GM19240 (cell line): ENCODE results near the gene ZNF14.
"Not testable (repeated sequence)": the region's sequence is repeated elsewhere in the genome, so short reads cannot be mapped to it uniquely, and the experiment has no call there.

Source experiments
- DNase-seq: peaks from one replicate; pipeline ENCODE4 v3.0.0; 2011; ENCODE audit warnings: low spot score; ENCODE audit not compliant: insufficient read length

Gene ZNF14

DNA sequence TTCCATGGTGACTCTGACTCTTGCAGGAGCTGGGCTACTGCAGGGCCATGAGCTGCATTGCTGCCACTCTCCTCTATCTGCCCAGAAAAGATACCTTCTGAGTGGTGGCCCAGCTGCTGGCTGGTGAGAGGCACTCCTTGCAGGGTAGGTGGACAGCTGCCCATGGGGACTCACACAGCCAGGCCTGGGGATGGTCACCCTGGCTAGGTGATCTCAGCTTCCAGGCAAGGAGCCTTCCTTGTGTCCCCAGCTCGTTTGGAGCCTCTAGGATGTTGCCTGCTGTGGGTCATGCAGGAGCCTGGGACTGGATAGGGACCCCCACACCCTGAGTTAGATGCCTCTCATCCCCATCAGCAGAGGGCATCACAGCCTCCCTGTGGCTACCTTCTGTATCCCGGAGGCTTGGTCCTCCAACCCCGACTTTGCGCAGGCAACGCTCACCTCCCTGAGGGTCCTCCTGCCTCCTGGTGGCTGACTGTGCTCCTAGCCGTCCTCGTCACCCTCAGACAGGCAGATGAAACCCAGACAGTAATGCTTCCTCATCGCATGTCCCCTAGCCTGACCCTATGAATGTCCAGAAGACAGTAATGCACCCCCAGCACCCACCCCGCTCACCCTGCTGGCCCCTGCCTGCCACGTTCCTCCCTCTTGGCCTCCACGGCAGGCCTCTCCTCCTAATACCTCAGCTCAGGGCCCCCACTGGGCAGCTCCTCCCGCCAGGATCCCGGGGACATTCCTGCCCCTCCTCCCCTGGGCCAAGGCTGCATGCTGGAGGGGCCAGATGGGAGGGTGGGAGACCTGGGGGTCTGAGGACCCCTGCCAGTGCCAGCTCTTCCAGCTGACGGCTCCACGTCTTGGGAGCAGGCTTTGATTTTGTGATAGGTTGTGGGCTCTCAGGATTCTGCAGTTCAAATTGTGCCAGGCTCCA is 13.6 kb upstream of the ZNF14 start:
- no peak for DNase-seq

DNA sequence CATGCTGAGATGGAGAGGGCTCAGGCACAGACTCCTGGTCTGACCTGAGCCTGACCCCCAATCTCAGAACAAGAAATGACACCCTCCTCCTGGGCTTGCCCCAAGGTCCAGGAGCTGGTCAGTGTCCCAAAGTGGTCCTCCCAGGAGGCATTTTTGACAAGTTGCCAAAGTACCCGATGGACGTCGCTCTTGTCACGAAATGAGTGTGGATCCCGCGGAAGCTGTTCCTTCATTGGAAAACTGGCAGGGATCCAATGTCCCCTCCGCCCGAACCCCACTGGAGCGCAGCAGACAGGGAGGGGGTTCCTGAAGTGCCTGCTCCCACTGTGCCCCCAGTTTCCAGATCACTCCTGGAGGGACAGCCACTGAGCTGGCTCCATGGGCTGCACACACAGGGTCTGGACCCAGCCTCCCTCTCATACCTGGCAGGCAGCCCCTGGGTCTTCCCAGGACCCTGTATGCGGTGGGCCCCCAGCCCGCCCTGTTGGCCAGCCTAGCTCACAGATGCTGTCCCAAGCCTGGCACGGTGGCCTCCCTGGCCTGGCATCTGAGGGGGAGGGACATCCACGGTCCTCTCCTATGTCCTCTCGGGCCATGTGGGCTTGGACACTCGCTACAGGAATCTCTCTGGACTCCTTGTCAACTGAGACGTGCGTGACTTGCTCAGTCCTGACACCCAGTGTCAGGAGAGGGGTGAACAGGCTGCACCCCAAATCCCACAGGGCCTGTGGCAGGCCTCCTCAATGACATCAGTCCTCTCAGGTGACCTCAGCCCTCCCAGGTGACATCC is 12.8 kb upstream of the ZNF14 start:
- no peak for DNase-seq

DNA sequence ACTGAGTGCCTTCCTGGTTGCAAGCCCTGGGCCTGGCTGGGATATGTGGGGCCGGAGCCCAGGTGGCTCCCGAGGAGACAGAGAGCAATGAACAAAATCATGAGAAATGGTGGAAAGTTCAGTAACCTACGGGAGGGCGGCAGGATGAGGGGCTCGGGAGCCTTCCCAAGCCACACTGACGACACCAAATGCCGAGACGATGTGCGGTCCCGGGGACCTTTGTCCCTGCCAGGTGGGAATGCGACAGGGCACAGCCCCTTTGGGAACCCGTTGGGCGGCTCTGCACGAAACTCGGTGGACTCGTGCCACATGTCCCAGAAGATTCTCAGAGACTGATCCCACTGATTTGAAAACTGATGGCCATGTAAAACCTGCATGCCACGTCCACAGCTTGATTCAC is 11.7 kb upstream of the ZNF14 start:
- no peak for DNase-seq

DNA sequence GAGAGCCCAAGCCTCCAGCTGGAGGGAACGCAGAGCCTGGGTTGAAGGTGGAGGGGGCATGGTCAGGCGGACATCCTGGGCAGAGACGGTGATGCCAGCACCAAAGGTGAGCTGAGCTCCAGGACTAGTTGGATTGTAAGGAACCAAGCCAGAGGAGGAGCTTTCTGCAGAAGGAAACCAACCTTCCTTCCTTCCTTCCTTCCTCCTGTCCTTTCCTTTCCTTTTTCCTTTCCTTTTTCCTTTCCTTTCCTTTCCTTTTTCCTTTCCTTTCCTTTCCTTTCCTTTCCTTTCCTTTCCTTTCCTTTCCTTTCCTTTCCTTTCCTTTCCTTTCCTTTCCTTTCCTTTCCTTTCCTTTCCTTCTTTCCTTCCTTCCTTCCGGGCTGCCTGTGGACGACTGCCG is 11.0 kb upstream of the ZNF14 start:
- not testable (repeated sequence) for DNase-seq

DNA sequence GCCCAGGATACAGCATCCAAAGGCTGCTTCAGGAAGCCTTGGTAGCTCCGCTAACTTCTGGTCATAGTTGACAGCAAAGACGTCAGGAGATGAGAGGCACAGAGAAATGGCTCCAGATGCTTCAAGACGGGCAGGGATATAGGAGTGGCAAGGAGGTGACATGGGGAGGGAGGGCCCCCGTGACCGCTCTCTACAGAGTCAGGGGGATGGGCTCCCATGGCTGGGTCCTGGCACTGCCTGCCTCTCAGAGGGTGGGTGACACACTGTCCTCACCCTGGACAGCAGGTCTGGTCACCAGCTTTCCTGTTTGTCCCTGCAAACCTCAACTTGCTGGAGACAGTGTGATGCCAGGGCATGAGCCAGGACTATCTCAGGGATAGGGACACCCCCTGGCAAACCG is 10.3 kb upstream of the ZNF14 start:
- no peak for DNase-seq

DNA sequence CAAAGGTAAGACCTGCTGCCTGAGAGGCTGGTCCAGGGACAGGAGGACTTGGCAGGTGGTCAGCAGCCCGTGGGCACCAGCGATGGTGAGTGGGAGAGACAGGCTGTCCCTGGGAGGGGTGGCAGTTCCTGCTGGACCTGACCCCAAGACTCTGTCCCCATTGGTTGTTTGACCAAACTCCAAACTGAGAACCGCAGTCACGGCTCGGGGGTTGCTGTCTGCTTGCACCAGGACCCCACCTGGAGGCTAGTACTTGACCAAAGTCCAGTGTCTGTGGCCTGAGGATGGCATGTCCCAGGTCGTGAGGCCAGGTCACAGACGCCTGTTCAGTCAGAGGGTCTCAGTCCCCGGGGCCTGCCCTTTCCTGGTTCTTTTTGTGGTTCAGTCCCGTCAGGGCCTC is 9.9 kb upstream of the ZNF14 start:
- DNase-seq: no peak

DNA sequence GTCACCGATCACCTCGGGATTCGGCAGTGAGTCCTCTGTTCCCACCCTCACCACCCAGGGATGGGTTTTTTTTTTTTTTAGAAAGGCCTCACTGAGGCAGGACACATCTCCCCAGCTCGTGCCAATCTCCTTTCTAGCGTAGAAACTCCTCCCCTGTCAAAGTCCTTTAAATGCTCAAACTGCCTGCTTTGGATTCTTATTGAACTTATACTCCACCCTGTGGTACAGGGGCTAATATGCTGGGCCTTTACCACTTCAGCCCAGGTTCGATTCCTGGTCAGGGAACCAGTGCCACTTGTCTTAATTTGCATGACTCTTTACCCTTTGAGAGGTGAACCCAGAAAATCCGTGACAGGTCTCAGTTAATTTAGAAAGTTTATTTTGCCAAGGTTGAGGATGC is 8.3 kb upstream of the ZNF14 start:
- DNase-seq: no peak

DNA sequence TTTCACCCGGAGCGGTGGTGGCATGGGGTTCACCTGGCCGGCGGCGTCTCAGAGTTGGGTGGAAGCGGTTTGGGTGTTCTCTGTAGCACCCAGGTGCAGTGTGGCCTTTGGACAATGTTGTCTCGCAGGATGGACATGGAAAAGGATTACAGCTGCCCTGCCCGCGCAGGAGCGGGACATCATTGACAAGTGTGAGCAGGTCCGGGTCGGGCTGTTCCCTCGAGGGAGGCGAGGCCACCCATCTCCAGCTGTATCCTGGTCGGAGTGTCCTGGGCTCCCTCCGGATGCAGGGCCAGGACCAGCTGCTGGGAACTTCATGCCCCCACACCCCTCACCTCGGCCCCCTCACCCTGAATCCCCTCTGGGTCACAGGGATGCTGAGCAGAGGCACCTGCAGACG is 7.8 kb upstream of the ZNF14 start:
- no peak for DNase-seq

DNA sequence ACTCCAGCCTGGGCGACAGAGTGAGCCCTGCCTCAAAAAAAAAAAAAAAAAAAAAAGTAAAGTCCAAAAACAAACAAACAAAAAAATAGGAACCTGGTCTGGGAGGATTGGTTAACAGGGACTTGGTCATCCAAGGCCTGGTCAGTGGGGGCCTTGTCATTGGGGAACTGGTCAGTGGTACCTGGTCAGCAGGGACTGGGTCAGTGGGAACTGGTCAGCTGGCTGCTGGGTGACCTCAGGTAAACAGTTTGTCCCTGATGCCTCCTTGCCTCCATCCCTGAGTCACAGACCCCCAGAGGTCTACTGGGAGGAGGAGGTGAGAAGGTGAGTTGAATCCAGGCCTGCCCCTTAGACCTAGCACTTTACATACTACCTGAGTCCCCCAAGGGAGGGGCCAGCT is 5.7 kb upstream of the ZNF14 start:
- DNase-seq: no peak

DNA sequence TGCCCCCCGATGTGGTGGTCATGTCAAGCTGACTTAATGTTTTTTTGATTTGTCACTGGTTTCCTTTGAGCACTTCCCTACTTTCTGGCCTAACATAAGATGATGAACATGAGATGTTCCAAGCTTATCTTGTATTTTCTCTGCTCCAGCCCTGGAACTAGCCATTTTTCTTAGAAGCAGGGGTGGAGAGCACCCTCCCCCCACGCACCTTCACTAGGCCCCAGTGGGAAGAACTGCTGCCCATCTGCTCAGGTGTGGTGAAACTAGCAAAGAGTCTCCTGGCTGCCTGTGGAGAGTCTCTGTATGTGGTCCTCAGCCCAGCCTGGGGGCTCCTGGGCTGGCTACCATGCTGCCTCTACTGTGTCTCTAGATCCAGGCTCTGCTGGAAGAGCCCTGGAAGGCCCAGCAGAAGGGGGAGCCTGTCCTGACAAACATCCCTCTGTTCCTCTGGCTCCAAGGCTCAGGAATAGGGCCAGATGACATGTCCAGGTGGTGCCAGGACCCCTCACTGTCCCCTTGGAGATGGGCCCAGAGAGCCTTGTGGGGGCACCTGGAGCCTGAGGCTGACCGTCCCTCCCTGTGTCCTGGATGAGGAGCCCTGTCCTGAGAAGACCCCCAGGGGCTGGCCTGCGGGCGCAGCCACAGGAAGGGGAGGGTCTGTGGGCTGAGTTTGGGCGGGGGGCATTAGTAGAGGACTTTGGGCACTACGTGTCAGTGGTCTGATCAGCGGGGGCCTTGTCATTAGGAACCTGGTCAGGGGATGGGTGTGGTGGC is 4.8 kb upstream of the ZNF14 start:
- no peak for DNase-seq

DNA sequence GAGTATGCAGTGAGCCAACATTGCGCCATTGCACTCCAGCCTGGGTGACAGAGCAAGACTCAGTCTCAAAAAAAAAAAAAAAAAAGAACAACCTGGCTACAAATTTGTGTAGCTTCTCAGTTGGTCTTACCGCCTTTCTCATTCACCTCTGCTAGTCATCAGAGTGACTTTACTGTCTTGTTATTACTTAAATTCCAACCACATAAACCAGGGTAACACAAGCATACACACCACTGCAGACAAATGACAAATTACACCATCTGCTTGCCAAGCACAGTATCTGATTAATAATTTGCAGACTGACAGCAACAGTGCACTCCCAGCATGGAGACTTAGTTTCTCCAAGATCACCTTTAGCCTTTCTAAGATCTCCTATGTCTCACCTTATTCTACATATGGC is 11.0 kb downstream of the ZNF14 start:
- DNase-seq: no peak

DNA sequence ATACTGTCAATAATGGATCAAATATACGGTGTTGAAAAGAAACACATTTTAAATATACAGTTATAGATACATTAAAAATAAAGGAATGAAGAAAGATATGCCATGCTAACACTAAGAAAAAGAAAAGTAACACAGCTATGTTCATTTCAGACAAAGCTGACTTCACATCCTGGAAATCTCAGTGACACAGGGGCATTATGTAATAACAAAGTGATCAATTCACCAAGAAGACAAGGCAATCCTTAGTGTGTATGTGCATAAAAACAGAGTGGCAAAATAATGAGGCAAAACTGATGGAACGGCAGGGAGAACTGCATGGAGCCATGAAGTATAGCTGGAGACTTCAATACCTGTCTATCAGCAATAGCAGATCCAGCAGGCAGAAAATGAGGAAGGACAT is 13.1 kb downstream of the ZNF14 start:
- no peak for DNase-seq

DNA sequence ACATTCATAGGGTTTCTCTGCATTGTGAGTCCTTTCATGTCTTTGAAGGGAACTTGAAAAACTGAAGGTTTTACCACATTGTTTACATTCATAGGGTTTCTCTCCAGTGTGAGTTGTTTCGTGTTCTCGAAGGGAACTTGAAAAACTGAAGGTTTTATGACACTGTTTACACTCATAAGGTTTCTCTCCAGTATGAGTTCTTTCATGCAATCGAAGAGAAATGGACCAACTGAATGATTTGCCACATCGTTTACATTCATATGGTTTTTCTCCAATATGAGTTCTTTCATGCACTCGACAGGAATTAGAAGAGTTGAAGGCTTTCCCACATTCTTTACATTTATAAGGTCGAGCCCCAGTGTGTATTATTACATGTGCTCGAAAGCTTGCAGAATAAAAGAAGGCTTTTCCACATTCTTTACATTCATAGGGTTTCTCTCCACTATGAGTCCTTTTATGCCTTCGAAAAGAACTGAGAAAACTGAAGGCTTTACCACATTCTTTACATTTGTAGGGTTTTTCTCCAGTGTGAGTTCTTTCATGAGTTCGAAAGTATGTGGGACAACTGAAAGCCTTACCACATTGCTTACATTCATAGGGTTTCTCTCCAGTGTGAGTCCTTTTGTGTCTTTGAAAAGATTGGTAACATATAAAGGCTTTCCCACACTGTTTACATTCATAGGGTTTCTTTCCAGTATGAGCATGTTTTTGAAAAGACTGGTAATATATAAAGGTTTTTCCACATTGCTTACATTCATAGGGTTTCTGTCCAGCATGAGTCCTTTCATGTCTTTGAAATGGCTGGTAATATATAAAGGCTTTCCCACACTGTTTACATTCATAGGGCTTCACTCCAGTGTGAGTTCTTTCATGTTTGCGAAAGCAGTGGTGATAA is 20.7 kb downstream of the ZNF14 start:
- no peak for DNase-seq

DNA sequence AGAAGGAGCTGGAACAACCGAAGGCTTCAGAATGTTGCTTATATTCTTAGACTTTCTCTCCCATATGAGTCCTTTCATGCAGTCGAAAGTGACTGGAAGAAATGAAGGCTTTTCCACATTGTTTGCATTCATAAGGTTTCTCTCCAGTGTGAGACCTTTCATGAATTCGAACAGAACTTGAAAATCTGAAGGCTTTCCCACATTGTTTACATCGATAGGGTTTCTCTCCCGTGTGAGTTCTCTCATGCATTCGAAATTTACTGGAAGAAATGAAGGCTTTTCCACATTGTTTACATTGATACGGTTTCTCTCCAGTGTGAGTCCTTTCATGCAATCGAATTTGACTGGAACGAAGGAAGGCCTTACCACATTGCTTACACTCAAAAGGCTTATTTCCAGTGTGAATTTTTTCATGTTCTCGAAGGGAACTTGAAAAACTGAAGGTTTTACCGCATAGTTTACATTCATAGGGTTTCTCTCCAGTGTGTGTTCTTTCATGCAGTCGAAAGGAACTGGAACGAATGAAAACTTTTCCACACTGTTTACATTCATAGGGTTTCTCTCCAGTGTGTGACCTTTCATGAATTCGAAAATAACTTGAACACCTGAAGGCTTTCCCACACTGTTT is 21.5 kb downstream of the ZNF14 start:
- DNase-seq: no peak

DNA sequence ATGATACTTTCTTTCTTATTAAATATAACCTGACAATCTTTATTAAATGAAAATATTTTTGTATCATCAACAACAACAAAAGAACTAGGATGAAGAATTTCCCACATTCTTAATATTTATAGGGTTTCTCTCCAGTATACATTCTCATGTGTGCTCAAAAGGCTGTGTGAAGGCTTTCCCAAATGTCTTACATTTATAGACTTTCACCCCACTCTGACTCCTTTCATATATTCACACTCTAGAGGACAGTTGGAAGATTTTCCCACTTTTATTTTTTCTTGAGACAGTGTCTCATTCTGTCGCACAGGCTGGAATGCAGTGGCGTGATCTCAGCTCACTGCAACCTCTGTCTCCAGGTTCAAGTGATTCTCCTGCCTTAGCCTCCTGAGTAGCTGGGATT is 22.4 kb downstream of the ZNF14 start:
- no peak for DNase-seq

DNA sequence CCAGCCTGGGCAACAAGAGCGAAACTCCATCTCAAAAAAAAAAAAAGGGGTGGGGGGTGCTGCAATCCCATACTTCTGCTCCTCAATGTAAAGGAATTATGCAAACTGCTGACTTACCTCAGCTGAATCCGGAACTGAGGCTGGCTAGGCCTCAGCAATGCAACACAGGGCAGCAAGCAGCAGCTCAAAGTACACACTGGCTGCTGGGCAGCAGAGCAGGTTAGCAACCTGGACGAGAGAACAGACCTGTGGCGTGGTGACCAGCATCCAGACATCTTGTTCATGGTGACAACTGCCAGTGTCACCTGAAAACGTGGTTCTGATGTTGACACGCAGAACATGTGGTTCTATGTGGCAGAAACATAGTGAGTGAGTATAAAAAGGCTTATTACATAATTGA is 28.1 kb downstream of the ZNF14 start:
- DNase-seq: no peak

DNA sequence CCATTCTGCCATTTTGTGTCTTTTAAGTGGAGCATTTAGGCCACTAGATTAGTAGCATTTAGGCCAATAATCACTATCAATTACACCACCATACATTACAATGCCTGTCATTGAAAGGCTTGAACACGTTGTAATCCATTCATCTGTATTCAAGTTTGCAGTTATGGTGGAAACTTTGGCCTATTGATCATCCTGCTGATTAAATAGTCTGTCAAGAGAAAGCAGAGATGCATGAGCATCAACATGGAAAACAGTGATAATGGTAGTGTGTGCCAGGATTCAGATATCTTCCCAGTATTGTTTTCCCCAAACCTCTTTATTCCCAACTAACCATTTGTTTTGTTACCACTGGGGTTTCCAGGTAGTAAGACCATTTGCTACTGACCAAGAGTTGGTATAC is 32.4 kb downstream of the ZNF14 start:
- not testable (repeated sequence) for DNase-seq

DNA sequence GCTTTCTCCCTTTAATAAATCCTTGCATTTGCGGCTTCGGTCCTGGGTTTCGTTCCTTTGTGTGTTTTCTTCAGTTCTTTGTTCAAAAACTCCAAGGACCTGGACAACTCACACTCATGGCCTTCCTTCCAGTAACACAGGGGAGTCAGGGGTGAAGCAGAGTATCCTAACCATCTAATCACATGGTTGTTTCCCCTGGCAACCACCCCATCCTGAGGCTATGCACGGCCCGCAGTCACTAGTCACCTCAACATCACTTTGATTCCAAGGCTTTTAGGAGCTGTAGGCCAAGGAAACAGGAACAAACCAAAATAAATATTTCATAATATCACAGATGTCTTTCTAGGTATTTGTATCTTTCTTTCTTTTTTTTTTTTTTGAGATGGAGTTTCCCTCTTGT is 35.3 kb downstream of the ZNF14 start:
- no peak for DNase-seq

DNA sequence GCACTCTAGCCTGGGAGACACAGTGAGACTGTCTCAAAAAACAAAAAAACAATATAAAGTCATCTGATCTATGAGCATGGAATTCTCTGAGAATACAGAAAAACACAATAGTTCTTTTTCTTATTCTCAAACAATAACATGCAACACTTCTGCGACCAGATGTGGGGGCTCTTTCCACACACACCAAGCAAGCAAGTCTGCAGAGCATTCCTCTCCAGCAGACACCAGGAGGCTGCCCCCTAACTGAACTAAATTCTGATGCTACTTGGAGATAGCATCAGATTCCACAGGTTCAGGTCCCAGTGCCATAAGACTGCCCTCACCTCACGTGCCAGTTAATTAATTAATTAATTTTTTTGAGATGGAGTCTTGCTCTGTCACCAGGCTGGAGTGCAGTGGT is 36.5 kb downstream of the ZNF14 start:
- DNase-seq: no peak

DNA sequence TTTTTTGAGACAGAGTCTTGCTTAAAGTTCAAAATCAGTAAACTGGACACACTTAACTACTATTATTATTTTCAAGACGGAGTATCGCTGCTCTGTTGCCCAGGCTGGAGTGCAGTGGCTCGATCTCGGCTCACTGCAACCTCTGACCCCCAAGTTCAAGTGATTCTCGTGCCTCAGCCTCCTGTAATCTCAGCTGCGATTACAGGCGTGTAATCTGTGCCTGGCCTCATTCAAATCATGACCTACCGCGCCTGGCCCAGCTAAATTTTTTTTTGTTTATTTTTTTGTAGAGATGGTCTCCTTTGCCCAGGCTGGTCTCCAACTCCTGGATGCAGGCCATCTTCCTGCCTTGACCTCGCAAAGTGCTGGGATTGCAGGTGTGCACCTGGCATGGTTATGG is 41.2 kb downstream of the ZNF14 start:
- DNase-seq: no peak
